Small intestine (tissue), 7 donors: ENCODE data around the gene LRTM2. TPM values are rescaled to one million over a fixed set of nuclear protein-coding genes. Genes with fewer than 3 reads are reported as not detected.

Experiments used
- DNase-seq, 2 donors: peaks; one replicate each; pipeline versions ENCODE4 v3.0.0 to v3.0.0-alpha.2; 2013
- FAIRE-seq: peaks from 2 replicates; lab custom pipeline; 2012; peaks lifted over from hg19 to GRCh38; lab: Jason Lieb, UNC
- H3K27ac ChIP-seq, 3 donors: one replicate each; pipeline ENCODE4 v1.5.1; 2013; ENCODE audit warnings: low read length in 2 of 3, mild to moderate bottlenecking in 2 of 3, control low read depth in 1 of 3, inconsistent platforms in 1 of 3, low read depth in 1 of 3, moderate library complexity in 1 of 3
- H3K27me3 ChIP-seq, 3 donors: one replicate each; pipeline ENCODE4 v1.6.1; 2013; ENCODE audit warnings: low read length in 3 of 3, inconsistent platforms in 1 of 3; ENCODE audit not compliant: control insufficient read depth in 3 of 3, insufficient read depth in 3 of 3
- H3K36me3 ChIP-seq, 3 donors: one replicate each; pipeline ENCODE4 v1.6.1; 2013; ENCODE audit warnings: low read length in 3 of 3, inconsistent platforms in 1 of 3, low read depth in 1 of 3, mild to moderate bottlenecking in 1 of 3, moderate library complexity in 1 of 3; ENCODE audit not compliant: control insufficient read depth in 3 of 3, insufficient read depth in 2 of 3
- H3K4me1 ChIP-seq, 3 donors: one replicate each; pipeline ENCODE4 v1.6.1; 2013; ENCODE audit warnings: low read length in 2 of 3, inconsistent platforms in 1 of 3, low read depth in 1 of 3, mild to moderate bottlenecking in 1 of 3, moderate library complexity in 1 of 3; ENCODE audit not compliant: control insufficient read depth in 3 of 3, insufficient read depth in 2 of 3
- H3K4me3 ChIP-seq, 3 donors: one replicate each; pipeline ENCODE4 v1.5.1; 2013; ENCODE audit warnings: low read length in 3 of 3, control low read depth in 1 of 3, inconsistent platforms in 1 of 3, low read depth in 1 of 3, mild to moderate bottlenecking in 1 of 3, moderate library complexity in 1 of 3
- H3K9me3 ChIP-seq, 2 donors: one replicate each; pipeline ENCODE4 v1.6.1; 2013; ENCODE audit warnings: low read depth in 1 of 2, low read length in 1 of 2; ENCODE audit not compliant: control insufficient read depth in 2 of 2, insufficient read depth in 1 of 2
- WGBS, 3 donors: extraction: QIAGEN DNeasy Blood & Tissue Kit; methylation state at CpG; one replicate each; pipeline ENCODE4 v1.1.7; 2013; 5-methylcytosine and 5-hydroxymethylcytosine counted together
- polyA plus RNA-seq, 4 donors: library from polyadenylated mRNA; stranded (reverse) in 3 of 4; unstranded in 1 of 4; fragments of 200-250 nt in 3 of 4; fragments of 120-200 nt in 1 of 4; gene quantifications; one replicate each; pipeline versions ENCODE4 v1.2.1 to v1.2.3, GENCODE V29; 2013
- donor health status: healthy with polysubstance abuse.
- donor health status: control.
- donor health status: control.
- donor health status: Bipolar disorder and iron deficiency.
- donor health status: healthy.

LRTM2 gene
- polyA plus RNA-seq, 4 donors: 0.03 TPM; not detected in 2

DNA sequence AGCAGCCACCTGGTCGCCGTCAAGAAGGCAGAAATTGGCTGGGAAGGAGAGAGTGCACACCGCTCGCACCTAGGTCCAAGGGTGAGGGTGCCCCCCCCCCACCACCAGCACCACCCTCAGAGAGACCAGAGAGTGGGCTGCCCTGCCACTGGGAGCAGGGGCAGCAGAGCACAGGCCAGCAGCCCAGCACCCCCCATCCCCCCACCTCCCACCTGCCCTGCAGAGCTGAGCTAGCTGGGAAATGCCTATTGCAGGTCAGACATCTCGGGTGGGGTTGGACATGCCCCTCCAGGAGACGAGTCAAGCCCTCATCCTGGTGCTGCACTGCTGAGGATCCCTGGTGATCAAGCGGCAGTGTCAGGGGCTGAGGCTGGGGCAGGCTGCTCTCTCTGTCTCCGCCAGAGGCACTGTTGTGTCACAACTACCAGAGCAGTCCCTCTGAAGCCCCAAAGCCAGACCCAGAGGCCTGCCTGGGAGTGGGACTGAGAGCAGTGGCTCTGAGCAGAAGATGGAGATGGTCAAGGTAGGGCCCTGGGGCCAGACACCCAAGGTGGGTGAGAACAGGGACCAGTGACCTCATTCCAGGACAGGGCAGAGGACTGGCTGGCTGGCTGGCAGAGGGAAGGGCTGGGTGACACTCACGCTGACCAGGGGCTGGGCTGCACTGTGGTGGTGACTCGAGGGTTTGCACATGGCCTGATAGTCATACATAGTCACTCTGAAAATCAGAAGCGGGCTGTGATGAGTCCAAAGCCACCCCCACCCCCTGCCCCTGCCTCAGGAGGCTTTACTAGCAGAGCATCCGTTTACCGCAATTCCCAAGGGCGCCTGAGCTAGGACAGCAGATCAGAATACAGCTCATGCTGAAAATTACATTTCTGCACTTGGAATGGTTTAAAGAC, 19.7 kb upstream of the LRTM2 start:
- Histone ChIP-seq H3K36me3 (no peaks in the 10 kb centered on the region), H3K4me3 (no peak overlapping the region), H3K27ac (no peak overlapping the region), H3K27me3 (no peaks in the 10 kb centered on the region), H3K9me3 (no peaks in the 10 kb centered on the region), H3K4me1 (peaks cover 0 to 18% (median 2%) of the 10 kb centered on the region in 3 donors)
- 61 to 69% (median 61%) methylated on average over 13 to 14 of the region's 14 CpGs for WGBS, 3 donors
- FAIRE-seq (no peak), DNase-seq (peak in 1 of 2 donors; percentile 54)

DNA sequence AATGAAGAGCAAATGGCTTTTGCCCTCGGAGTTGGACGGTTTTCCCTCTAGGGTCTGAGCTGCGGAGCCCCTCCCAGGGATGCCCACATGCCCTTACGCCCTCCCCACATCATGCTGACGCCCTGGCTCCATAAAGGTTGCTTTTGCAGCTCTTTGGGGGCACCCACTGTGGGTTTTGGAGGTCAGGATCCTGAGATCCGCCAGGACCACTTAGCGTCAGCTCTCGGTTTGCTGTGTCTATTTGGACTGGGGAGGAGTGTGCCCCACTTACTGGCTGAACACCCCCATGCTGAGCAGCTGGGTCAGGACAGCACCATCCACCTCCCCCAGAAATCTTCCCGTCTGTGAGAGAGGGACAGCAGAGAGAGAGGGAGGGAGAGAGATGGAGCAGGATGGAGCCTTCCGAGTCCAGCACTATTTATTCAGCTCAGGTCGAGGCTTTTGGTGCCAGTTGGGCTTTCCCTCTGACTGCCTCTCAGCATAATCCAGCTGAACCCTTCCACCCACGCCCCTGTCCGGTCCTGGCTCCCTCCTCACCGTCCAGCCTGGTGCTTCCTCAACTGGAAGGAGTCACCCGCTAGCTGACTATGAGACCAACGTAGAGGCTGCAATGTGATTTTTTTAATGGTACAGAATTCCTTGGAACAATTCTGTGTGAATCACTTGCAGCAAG, 18.9 kb upstream of the LRTM2 start:
- H3K27me3 ChIP-seq: no peaks in the 10 kb centered on the region

DNA sequence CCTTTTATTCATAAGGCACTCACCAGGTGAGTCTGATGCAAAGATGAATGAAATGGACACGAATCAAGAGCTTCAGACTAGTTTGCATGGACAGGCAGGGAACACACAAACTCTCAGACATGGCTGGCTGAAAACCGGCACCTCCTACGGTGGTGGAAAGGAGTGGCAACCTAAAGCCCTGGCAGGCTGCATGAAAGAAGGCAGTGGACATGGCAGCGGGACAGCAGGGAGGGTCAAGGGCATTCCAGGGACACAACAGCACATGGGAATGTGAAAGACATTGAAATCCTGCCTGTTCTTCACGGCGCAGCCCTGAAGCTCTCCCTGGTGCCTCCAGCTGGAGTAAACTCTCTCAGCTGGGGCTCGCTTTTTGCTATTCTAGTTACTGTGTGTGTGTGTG, 16.6 kb upstream of the LRTM2 start:
- no peaks in the 10 kb centered on the region for H3K9me3 ChIP-seq
- H3K4me1 ChIP-seq: peaks cover 0 to 29% (median 3%) of the 10 kb centered on the region in 3 donors
- 86 to 88% (median 86%) methylated on average over 7 of the region's 7 CpGs for WGBS, 3 donors
- no peak for DNase-seq
- H3K27me3 ChIP-seq: no peaks in the 10 kb centered on the region
- H3K4me3 ChIP-seq: no peak overlapping the region
- H3K27ac ChIP-seq: no peak overlapping the region
- H3K36me3 ChIP-seq: no peaks in the 10 kb centered on the region
- no peak for FAIRE-seq

More for the DNA sequence above, 18.9 kb upstream of the LRTM2 start:
- Histone ChIP-seq H3K4me1 (peaks cover 0 to 22% (median 0%) of the 10 kb centered on the region in 3 donors), H3K36me3 (no peaks in the 10 kb centered on the region), H3K4me3 (no peak overlapping the region), H3K9me3 (no peaks in the 10 kb centered on the region), H3K27ac (no peak overlapping the region)
- WGBS, 3 donors: 71 to 80% (median 75%) methylated on average over 15 to 16 of the region's 16 CpGs
- DNase-seq (no peak), FAIRE-seq (no peak)

DNA sequence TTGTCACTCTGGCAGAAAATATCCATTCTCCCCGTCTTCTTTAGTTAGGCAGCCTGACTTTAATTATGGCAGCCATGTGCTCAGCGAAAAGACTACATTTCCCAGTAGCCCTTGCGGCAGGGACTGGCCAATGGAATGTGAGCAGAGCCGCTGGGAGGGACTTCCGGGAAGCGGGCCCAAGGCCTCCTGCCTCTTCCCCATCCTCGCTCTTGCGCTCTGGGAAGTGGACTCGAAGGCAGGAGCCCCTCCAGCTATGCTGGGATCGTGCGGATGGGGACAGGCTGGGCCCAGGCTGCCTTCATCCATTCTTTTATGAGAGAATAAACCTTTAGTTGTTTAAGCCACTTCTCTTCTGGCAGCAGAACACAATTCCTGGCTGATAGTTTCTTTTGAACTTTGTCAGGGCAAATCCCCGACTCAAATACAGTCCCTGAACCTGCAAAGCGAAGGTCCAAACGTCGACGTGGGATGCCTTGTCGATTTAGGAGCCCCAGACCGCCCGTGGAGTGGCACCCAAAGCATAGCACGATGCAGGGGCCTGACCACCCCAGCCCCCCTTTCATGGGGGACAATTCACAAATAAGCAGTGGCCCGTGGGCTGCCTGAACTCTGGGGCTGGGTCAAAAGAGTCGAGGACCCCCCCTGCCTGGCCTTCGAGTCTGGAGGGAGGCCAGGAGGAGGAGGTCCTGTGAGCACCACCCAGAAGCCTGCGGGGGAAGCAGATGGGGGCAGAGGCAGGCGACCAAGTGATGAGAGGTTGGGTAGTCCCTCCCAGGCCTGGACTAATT, 15.6 kb upstream of the LRTM2 start:
- Histone ChIP-seq H3K27ac (peak overlapping the region in 1 of 3 donors; percentile 42), H3K9me3 (no peaks in the 10 kb centered on the region), H3K4me3 (no peak overlapping the region), H3K4me1 (peaks cover 0 to 29% (median 3%) of the 10 kb centered on the region in 3 donors), H3K27me3 (no peaks in the 10 kb centered on the region), H3K36me3 (no peaks in the 10 kb centered on the region)
- FAIRE-seq: no peak
- WGBS, 3 donors: 53 to 55% (median 54%) methylated on average over 25 of the region's 25 CpGs
- DNase-seq: peak; percentile 90 to 92

DNA sequence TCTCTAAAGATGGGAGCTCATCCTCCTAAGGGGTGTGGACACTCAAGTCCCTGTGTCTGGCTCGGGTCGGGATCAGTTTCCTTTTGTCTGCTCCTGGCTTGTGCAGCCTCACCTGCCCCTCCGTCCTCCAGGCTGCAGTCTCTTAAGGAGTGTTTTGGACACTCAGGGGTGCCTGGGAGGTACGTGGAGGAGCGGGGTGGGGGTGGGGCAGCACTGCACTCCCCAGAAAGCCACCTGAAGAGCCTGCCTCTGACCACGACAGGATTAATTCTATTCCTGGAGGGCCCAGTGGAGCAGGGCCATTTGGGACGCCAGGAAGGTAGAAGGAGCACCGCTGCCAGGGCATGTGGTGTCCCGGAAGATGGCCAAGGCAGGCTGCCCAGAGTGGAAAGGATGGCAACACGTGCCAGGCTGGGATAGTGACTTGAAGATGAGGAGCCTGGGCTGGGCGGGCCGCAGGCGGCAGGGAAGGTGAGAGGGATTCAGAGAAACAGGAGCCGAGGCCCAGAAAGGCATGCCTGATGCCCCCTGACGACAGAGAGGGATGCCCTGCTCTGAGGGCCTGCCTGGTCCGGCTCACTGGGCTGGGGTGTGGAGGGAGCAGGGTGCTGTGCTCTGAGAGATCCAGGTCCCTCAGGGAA, 14.8 kb upstream of the LRTM2 start:
- no peak for DNase-seq

DNA sequence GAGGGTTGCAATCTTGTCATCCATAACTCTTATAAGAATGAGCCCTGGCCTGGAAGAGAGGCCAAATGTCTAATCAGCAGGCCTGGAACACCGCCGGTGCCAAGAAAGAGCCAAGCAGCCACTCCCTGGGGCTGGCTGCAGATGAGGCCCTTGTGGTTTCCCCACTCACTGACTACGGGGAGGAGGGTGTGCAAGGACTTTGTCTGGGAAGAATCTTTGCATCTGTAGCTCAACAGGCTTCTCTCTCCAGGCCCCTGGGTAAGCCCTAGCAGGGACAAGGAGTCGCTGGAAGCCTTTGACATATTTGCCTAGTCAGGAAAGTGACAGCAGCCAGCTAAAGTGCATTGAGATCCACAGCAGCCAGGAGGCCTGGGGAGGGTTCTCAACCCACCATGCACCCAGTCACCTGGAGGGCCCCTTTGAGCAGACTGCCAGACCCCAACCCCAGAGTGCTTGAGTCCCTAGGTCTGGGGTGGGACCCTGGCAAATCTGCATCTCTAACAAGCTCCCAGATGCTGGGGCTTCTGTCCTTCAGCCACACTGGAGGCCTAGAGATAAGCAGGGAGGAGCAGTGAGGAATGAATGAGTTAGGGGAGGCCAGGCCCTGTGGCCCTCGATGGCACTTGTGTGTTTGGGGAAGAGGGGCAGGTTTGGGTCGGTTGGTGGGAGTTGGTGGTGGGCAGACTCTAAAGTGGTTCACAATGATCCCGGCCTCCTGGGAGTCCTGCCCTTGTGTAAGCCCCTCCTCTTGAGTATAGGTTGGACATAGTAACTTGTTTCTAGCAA, 13.9 kb upstream of the LRTM2 start:
- Histone ChIP-seq H3K27ac (peak overlapping the region in 2 of 3 donors; percentile 41 to 46), H3K4me1 (peaks cover 0 to 29% (median 3%) of the 10 kb centered on the region in 3 donors), H3K9me3 (no peaks in the 10 kb centered on the region), H3K27me3 (no peaks in the 10 kb centered on the region), H3K36me3 (no peaks in the 10 kb centered on the region), H3K4me3 (no peak overlapping the region)
- no peak for FAIRE-seq
- 36 to 57% (median 40%) methylated on average over 7 of the region's 7 CpGs for WGBS, 3 donors
- DNase-seq: peak; percentile 43 to 54

More for the DNA sequence above, 14.8 kb upstream of the LRTM2 start:
- Histone ChIP-seq H3K4me3 (no peak overlapping the region), H3K36me3 (no peaks in the 10 kb centered on the region), H3K27me3 (no peaks in the 10 kb centered on the region), H3K4me1 (peaks cover 0 to 29% (median 3%) of the 10 kb centered on the region in 3 donors), H3K9me3 (no peaks in the 10 kb centered on the region), H3K27ac (peak overlapping the region in 1 of 3 donors; percentile 17)
- 88 to 95% (median 92%) methylated on average over 16 of the region's 16 CpGs for WGBS, 3 donors
- FAIRE-seq: no peak

DNA sequence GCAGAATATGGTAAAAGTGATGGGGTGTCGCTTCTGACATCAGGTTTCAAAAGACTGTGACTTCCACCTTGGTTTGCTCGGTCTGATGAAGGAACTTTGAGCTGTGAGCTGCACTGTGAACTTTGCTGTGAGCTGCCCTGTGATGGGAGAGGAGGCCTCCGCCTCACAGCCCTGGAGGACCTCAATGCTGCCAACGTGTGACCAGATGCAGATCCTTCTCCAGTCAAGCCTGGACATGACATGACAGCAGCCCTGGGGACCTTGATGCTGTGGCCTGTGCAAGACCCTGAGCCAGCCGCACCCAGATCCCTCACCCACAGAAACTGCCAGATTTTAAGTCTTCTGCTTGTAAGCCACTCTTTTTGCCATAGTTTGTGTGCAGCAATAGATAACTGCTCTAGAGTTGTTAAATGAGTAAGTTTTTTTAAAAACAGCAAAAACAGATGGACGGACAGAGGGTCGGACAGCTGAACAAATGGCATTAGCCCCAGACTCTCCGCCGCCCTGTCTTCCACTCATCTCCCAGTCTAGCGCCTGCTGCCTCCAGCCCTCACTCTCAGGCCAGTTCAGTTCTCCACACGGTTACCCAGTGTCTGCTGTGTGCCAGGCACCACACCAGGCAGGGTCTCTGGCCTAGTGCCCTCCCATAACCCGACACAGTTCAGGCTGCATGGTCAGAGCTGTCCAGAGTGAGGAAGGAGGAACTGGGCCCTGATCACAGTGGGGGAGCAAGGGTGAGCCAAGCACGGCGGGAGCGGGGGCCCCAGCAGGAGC, 13.1 kb upstream of the LRTM2 start:
- Histone ChIP-seq H3K4me1 (peaks cover 0 to 32% (median 3%) of the 10 kb centered on the region in 3 donors), H3K4me3 (no peak overlapping the region), H3K36me3 (no peaks in the 10 kb centered on the region), H3K27ac (peak overlapping the region in 1 of 3 donors; percentile 46), H3K27me3 (no peaks in the 10 kb centered on the region), H3K9me3 (no peaks in the 10 kb centered on the region)
- FAIRE-seq (no peak), DNase-seq (peak; percentile 73 to 78)
- 66 to 84% (median 73%) methylated on average over 15 of the region's 15 CpGs for WGBS, 3 donors
